OCI-LY3 (cell line): ENCODE results near the gene PTPRN2.

Experiments used
- CTCF ChIP-seq: fragments of 200-600, 300-600 bp; sonication (generic); IDR thresholded peaks from 2 replicates; pipeline ENCODE4 v1.5.1; 2014; ENCODE audit warnings: antibody characterized with exemption, low read length, low read depth
- EZH2phosphoT487 ChIP-seq: fragments of 200-600 bp; shearing (Covaris generic); IDR thresholded peaks from 2 replicates; pipeline ENCODE4 v1.6.1; 2018; ENCODE audit warnings: antibody characterized with exemption, mixed run types, low read depth

DNA sequence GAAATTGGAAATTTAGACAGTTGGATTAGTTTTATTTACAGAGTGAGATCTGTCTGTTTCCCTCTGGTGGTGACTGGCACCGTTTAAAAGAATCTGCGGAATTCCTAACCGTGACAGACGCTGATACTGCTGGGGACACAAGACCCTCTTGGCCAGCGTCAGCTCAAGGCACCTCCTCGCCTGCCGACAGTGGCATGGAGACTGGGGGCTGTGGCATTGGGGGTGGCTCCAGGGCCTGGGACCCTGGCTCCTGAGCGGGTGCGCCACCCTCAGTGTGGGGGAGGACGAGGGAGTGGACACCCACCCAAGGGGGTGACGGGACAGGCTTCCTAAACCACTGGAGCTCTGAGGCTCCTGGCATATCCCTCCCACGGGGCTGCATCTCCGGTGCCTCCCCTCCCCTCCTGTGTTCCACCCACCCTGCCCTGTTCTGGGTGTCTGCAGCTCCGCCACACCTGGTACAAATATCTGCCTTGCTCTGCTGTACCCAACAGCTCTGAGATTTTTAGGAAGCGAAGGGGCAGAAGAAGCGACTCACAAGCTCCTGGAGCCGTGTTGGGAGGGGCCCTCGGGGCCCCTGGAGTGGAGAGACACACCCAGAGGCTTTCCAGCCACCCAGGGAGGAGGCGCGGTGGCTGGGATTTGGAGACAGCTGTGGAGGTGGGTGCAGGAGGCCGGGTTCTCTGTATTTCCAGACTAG, 1072.1 kb downstream of the PTPRN2 start:
- TF ChIP-seq CTCF (no peak), EZH2phosphoT487 (no peak)
